A172 (cell line): ENCODE data around the gene GPANK1. TPM values are rescaled to one million over a fixed set of nuclear protein-coding genes. Genes with fewer than 3 reads are reported as not detected.
"Not testable (repeated sequence)": the region's sequence is repeated elsewhere in the genome, so short reads cannot be mapped to it uniquely, and the experiment has no call there.

Source experiments
- DNase-seq: peaks from one replicate; pipeline ENCODE4 v3.0.0-alpha.2; 2015; ENCODE audit warnings: low spot score
- total RNA-seq: library from RNA; depleted of rRNA; stranded (reverse); fragments of >200 nt; shearing (Covaris generic); gene quantifications from 2 replicates; pipeline ENCODE4 v1.2.3, GENCODE V29; 2014; rRNA removed

Gene GPANK1
- total RNA-seq = 9.5 and 13.2 TPM in 2 replicates

GRCh38 chr6:31664790-31665500, at the start of gene GPANK1:
Gene GPANK1 (minus strand): TSS chr6:31664997. CDS start chr6:31664478, 519 bp downstream.
- DNase-seq = peak; percentile 88

DNA sequence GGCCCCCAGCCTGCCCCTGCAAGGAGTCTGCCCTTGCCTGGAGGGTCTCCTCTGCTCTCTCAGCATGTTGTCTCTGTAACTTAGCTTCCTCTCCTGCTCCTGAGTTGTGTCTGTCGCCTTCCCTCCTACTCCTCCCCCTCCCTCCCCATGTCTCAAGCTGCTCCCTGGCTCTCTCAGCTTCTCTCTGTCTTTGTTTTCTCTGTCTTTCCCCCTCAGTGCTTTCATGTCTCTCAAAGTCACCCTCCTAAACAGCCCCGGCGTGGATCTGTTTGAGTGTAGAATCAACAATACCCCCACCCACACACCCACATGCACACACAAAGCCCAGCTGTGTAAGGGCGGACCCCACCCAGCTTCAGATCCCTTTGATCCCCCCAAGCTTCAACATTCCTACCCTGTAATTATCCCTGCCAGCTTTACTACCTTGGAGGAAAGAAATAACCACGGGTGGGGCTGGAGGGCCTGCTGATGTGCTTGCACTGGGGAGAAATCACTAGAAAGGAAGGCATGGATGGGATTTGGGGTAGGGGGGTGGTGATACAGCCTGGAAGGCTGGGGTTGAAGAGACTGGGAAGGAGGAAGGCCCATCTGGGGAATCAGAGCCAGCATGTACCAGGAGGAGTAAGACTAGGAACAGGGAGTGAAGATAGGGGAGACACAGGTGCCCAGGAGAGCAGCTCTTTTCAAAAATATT, 49.3 kb upstream of the GPANK1 start:
- no peak for DNase-seq

GRCh38 chr6:31713465-31713864, 48.7 kb upstream of the GPANK1 start:
- DNase-seq = no peak

DNA sequence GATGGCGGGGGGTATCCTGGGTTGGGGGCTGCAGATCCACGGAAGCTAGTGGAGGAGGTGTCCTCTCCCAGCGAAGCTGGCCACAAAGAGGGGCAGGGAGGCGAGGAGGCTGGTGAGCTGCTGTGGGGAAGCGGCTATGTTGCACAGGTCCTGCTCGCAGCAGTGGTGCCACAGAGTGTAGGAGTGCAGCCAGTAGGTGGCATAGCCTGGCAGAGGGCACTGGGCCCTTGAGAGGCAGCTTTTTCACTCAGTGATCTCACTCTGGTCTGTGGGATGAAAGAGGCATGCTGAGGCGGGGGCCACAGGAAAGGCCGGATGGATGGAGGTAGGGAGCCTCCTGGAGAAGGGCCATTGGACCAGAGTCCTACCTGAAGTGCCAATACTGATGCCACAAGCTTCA, 47.5 kb upstream of the GPANK1 start:
- DNase-seq = no peak

DNA sequence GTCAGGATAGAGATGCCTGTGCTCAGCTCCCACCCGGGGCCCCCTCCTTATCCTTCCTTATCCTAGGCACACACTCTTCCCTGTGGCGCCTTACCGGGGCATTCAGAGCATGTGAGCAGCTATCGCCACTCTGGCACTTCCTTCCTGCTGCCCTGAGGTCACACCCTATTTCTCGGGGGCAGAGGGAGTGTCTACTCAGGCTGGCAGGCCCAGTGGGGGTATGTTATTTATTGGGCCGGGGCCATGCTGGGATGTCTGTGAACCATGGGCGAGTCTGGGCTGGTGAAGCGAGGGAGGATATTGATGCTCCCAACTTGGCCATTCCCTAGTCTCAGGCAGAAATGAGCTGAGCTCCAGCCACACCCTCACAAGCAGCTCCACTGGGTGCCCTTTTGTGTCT, 46.4 kb upstream of the GPANK1 start:
- no peak for DNase-seq

GRCh38 chr6:31710523-31711219, 45.9 kb upstream of the GPANK1 start:
- no peak for DNase-seq

DNA sequence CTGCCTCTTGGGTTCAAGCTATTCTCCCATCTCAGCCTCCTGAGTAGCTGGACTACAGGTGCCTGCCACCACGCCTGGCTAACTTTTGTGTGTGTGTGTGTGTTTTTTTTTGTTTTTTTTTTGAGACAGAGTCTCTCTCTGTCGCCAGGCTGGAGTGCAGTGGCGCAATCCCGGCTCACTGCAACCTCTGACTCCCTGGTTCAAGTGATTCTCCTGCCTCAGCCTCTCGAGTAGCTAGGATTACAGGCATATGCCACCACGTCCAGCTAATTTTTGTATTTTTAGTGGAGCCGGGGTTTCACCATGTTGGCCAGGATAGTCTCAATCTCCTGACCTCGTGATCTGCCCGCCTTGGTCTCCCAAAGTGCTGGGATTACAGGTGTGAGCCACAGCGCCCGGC, 44.4 kb upstream of the GPANK1 start:
- not testable (repeated sequence) for DNase-seq

DNA sequence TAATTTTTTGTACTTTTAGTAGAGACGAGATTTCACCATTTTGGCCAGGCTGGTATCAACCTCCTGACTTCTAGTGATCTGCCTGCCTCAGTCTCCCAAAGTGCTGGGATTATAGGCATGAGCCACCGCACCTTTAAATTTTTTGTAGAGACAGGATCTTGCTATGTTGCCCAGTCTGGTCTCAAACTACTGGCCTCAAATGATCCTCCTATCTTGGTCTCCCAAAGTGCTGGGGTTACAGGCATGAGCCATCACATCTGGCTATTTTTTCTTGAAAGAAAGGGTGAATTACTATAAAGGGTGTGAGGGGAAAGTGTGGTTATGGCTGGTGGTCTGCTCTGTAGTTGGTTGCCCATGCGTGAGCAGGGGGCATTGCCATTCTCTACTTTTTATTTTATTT, 43.4 kb upstream of the GPANK1 start:
- DNase-seq = no peak

DNA sequence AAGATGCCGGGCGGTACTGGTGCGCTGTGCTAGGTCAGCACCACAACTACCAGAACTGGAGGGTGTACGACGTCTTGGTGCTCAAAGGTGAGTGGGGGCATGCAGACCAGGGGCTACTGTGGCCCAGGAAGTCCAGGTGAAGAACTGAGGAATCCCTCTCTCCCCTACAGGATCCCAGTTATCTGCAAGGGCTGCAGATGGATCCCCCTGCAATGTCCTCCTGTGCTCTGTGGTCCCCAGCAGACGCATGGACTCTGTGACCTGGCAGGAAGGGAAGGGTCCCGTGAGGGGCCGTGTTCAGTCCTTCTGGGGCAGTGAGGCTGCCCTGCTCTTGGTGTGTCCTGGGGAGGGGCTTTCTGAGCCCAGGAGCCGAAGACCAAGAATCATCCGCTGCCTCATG, 42.9 kb upstream of the GPANK1 start:
- DNase-seq = no peak

DNA sequence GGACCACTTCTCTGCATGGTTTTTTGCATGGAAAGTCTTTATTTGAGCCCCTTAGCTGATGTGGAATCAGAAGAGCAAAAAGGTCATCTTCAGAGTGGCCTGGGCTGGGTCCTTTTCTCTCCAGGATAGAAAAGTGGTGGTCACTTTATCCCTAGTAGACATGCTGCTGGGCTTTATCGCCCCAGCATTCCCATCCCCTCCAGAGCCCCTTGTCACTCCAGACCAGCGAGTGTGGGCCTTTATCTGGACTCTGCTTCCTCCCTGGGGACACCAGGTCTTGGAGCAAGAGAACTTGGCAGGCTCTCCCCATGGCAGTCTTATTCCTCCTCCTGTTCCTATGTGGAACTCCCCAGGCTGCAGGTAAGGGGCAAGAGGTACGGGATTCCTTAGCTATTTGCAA, 41.8 kb upstream of the GPANK1 start, which contains the start of gene LY6G6F:
TSS of gene LY6G6F (plus strand) at position 268 of the 400 bp plus-strand sequence. CDS start at position 309, 41 bp downstream.
- DNase-seq = no peak

DNA sequence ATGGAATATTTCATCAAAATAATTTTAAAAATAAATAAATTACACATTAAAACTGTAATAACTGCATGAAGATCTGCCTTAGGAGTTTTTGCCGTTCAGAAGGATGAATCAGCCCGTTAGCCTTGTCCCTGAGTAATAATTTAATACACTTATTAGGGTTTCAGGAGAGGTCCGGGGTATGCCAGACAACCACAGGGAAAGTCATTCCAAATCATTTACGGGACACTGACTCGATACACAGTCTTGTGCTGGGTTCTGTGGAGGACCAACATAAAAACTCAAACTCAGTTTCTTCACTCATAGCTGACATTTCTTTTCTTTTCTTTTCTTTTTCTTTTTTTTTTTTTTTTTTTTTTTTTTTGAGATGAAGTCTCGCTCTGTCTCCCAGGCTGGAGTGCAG, 41.1 kb upstream of the GPANK1 start:
- DNase-seq = no peak

DNA sequence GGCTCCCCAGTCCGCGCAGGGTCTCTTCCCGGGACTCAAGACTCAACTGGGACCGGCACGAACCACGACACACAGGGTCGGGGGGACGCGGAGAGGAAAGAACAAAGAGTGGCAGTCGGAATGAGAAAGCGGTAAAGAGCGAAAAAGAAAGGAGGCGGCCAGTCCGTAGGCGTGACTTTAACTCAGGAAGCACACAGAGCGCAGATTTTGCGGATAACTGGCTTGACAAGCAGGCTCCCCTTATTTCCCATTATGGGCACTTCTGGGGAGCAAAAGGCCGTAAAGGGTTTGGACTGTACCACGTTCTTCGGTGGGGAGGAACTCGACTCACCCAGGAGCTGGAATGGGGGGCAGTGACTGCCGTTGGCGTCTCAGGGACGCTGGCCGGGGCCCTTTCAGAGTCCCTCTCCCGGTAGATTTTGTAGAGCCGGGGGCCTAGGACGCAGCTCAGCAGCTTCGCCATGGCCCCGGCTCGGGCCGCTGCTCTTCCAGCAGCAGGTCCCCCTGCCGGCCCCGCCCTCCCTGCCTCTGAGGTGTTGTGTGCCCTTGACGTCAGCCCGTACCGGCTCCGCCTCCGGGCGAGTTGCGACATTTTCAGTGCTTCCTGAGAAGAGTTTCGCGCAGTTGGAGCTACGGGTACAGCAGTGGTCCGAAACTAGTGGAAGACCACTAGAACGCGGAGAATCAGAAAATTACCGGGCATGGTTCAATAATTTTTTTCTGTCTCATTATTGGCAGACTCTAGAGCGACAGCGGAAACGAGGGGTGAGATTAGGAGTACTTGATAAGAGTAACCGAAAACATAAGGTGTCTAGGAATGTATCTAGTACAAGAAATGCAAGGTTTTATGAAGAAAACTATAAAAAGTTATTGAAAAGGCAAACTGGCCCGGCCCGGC, 38.3 kb upstream of the GPANK1 start, which contains the start of gene ABHD16A:
TSS of gene ABHD16A (minus strand) at position 506 of the 898 bp plus-strand sequence. CDS start at position 463, 43 bp downstream.
- DNase-seq = peak; percentile 93

DNA sequence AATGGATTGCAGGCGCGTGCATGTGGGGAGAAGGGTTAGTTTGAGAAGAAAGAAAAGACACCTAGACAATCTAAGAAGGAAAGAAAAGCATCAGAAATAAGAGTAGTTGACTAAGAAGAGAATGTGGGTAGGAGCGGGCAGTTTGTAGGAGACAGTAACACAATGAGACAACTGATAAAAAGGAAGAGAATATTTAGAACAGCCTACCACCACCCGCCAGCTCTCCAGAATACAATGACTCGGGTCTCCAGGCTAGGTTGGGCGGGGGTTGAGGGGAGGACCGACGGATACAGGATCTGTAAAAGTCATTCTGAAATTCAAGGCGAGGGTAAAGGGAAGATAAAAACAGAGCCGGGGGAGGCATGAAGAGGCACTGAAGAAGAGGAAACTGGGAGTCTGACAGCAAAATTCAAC, 37.6 kb upstream of the GPANK1 start:
- no peak for DNase-seq

GRCh38 chr6:31701666-31702404, 37.0 kb upstream of the GPANK1 start:
- DNase-seq = no peak

DNA sequence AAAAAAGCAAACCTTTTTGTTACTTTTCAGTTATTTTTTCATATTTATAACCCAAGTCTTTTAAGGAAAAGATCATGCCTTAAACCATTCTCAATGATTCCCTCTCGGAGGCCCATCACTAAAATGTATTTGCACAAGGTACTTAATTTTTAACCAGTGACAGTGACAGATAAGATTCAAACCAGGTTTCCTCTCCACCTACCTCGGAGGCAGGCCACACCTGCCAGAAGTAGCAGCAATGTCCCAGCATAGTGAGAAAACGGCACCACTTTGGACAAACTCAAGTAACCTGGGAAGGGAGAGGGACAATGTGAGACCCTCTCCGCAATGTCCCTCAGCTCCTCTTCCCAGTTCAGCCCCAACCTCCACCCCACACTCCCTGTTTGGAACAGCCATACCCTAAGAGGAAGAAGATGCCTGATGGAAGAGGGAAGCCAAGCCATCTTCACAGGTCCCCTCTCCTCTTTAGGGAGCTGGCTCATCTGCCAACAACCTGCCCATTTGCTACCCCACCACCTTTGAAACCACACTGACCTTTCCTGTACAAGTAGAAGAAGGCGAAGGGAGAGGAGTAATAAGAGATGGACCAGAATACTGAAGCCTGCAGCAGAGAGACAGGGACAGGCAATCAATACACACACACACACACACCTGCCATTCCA, 36.1 kb upstream of the GPANK1 start:
- DNase-seq = no peak

DNA sequence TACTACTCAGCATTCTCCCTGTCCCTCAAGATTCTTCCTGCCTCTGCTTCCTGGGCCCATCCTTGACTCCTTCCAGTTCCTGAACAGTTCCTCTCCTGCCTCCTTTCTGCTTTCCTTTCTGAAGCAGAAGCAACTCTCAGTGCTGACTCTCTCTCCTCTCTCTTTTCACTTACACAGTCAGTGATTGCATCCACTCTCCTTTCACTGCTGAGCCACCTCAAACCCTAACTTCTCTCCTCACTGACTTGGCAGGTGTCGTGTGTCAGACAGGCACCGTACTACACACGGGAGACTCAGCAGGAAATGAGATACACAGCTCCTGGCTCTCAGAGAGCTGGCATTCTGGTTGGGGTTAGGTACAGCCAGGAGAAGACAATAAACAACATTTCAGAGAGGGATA, 32.8 kb upstream of the GPANK1 start:
- no peak for DNase-seq

GRCh38 chr6:31693535-31693934, 28.7 kb upstream of the GPANK1 start:
- DNase-seq = no peak

DNA sequence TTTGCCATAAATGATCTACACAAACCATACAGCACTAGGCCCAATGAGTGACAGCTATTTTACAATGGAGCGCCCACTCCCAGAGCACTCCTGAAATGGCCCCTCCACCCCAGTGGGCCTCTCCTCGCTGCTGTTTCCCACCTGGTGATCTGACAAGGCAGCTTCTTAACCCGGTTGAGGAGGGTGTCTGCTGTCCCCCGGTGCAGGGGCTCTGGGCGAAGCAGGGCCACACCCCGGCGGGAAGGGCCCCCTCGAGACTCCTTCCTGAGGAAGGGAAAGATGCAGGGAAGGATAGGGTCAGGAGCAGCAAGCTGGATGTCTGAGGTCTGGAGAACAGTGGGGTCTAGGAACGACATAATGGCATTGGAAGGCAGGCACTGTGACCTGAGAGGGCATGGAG, 28.1 kb upstream of the GPANK1 start:
- DNase-seq = no peak

DNA sequence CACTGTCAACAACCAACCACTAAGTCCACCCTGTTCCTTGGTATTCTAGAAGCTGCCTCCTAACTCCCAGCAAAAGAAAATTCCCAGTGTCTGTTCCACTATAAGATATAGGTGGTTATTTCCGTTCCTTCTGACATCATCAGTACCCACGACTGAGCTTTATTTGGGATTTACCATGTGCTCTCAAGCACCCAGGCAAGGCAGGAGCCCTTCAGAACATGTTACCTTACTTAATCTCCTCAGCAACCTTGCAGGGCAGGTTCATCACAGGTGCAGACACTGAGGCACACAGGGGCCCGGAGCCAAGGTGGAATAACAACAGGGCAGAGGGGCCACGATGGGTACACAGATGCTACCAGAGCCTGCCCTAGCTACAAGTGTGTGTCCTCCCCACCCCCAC, 27.6 kb upstream of the GPANK1 start:
- no peak for DNase-seq

- DNase-seq = no peak
Measured at GRCh38 chr6:31691564-31692108, 26.8 kb upstream of the GPANK1 start.
